Prostate gland (tissue), 2 donors: Measurements from ENCODE around the gene MBD3.

Experiments
- POLR2A ChIP-seq: fragments of 450-650 bp; IDR thresholded peaks from one replicate; pipeline ENCODE4 v1.6.1; 2016; ENCODE audit warnings: antibody characterized with exemption, mild to moderate bottlenecking
- TF ChIP-seq, protein P1 (sequence below), 4 experiments: fragments of 200-600 bp in 2 of 4; fragments of 450-650 bp in 2 of 4; sonication (generic) in 2 of 4; IDR thresholded peaks; 1 replicate in 3 of 4; 2 replicates in 1 of 4; pipeline ENCODE4 v1.5.1; 2016 to 2019; ENCODE audit warnings: antibody characterized with exemption in 4 of 4, mild to moderate bottlenecking in 2 of 4, moderate library complexity in 2 of 4

GRCh38 chr19:1582201-1582600 is 10.5 kb downstream of the MBD3 start:
- no peak for TF ChIP-seq POLR2A
- TF ChIP-seq, protein P1, sequence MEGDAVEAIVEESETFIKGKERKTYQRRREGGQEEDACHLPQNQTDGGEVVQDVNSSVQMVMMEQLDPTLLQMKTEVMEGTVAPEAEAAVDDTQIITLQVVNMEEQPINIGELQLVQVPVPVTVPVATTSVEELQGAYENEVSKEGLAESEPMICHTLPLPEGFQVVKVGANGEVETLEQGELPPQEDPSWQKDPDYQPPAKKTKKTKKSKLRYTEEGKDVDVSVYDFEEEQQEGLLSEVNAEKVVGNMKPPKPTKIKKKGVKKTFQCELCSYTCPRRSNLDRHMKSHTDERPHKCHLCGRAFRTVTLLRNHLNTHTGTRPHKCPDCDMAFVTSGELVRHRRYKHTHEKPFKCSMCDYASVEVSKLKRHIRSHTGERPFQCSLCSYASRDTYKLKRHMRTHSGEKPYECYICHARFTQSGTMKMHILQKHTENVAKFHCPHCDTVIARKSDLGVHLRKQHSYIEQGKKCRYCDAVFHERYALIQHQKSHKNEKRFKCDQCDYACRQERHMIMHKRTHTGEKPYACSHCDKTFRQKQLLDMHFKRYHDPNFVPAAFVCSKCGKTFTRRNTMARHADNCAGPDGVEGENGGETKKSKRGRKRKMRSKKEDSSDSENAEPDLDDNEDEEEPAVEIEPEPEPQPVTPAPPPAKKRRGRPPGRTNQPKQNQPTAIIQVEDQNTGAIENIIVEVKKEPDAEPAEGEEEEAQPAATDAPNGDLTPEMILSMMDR (IDR thresholded peaks at IDR 0.05) = no peak
